Endothelial cell of umbilical vein (primary cell): Measurements from ENCODE around the gene SERPINA5. TPM values are rescaled to one million over a fixed set of nuclear protein-coding genes. Genes with fewer than 3 reads are reported as not detected.

Experiments used
- BruUV-seq: library from RNA; stranded (reverse); fragments of 400-500 nt; replicated peaks from 2 replicates; lab custom pipeline; 2021; lab: Mats Ljungman, UMichigan
- CTCF ChIA-PET: fragments of 300-600, 350-600 bp; sonication (Branson Sonifier 250); formaldehyde crosslinking; loops from one replicate; lab custom pipeline; 2021; ENCODE audit warnings: antibody characterized with exemption, inconsistent platforms; lab: Charles Lee
- POLR2A ChIA-PET: fragments of 300-600, 350-600 bp; sonication (Branson Sonifier 250); formaldehyde crosslinking; loops from one replicate; lab custom pipeline; 2021; ENCODE audit warnings: antibody characterized with exemption, inconsistent platforms; lab: Charles Lee
- DNase-seq: peaks from one replicate; pipeline ENCODE4 v3.0.0-alpha.2; 2011; ENCODE audit warnings: low read depth, low spot score
- FAIRE-seq: peaks from 2 replicates; lab custom pipeline; 2011; peaks lifted over from hg19 to GRCh38; lab: Jason Lieb, UNC
- H2AFZ ChIP-seq: 2 replicates; pipeline ENCODE4 v1.6.0; 2012; ENCODE audit warnings: low read depth, low read length, control low read depth, inconsistent platforms
- H3K27ac ChIP-seq: 2 replicates; pipeline ENCODE4 v1.5.1; 2011; ENCODE audit warnings: low read depth, mild to moderate bottlenecking, control low read depth, low read length, moderate library complexity; ENCODE audit not compliant: insufficient read depth
- H3K27me3 ChIP-seq, 2 experiments: 2 replicates each; pipeline versions ENCODE4 v1.6.0 to v1.6.1; 2011; ENCODE audit warnings: low read length in 2 of 2, mixed read lengths in 1 of 2; ENCODE audit not compliant: control insufficient read depth in 2 of 2, insufficient read depth in 2 of 2
- H3K36me3 ChIP-seq, 2 experiments: 2 replicates in 1 of 2; 3 replicates in 1 of 2; pipeline ENCODE4 v1.5.1; 2011; ENCODE audit warnings: low read length in 2 of 2, mild to moderate bottlenecking in 1 of 2, moderate library complexity in 1 of 2; ENCODE audit not compliant: control insufficient read depth in 2 of 2, insufficient read depth in 2 of 2; ENCODE audit errors: extremely low read depth in 1 of 2
- H3K4me1 ChIP-seq: 3 replicates; pipeline ENCODE4 v1.5.1; 2011; ENCODE audit warnings: mild to moderate bottlenecking, low read length; ENCODE audit not compliant: control insufficient read depth, insufficient read depth; ENCODE audit errors: extremely low read depth
- H3K4me2 ChIP-seq: 2 replicates; pipeline ENCODE4 v1.6.1; 2011; ENCODE audit warnings: low read length, control low read depth, mixed read lengths; ENCODE audit not compliant: insufficient read depth
- H3K4me3 ChIP-seq, 3 experiments: fragments of 200-600 bp in 1 of 3; sonication (generic), shearing (Covaris generic) in 1 of 3; replicated peaks in 1 of 3; 2 replicates each; pipeline ENCODE4 v1.5.1; 2011 to 2016; ENCODE audit warnings: control low read depth in 3 of 3, low read length in 3 of 3, mild to moderate bottlenecking in 2 of 3, inconsistent platforms in 1 of 3, low read depth in 1 of 3, moderate library complexity in 1 of 3; ENCODE audit not compliant: insufficient read depth in 1 of 3
- H3K79me2 ChIP-seq: 2 replicates; pipeline ENCODE4 v1.6.0; 2012; ENCODE audit warnings: low read length, inconsistent platforms; ENCODE audit not compliant: control insufficient read depth, insufficient read depth
- H3K9ac ChIP-seq: replicated peaks from 2 replicates; pipeline ENCODE3; 2011; ENCODE audit warnings: low read length, control low read depth; ENCODE audit not compliant: insufficient read depth; ENCODE audit errors: extremely low read depth
- H3K9me1 ChIP-seq: replicated peaks from 3 replicates; pipeline ENCODE4 v1.6.0; 2011; ENCODE audit warnings: mild to moderate bottlenecking, low read length; ENCODE audit not compliant: control insufficient read depth, insufficient read depth; ENCODE audit errors: extremely low read depth
- H3K9me3 ChIP-seq: replicated peaks from 2 replicates; pipeline ENCODE4 v1.5.1; 2012; ENCODE audit warnings: low read length, inconsistent platforms; ENCODE audit not compliant: control insufficient read depth, insufficient read depth
- H4K20me1 ChIP-seq: replicated peaks from 2 replicates; pipeline ENCODE3; 2011; ENCODE audit warnings: mild to moderate bottlenecking, low read length; ENCODE audit not compliant: control insufficient read depth, insufficient read depth; ENCODE audit errors: extremely low read depth
- EZH2 ChIP-seq: IDR thresholded peaks from 2 replicates; pipeline ENCODE4 v1.6.1; 2012; ENCODE audit warnings: borderline replicate concordance, low read depth, mild to moderate bottlenecking, moderate library complexity, low read length, inconsistent platforms; ENCODE audit not compliant: severe bottlenecking
- FOS ChIP-seq: IDR thresholded peaks from 2 replicates; pipeline ENCODE4 v1.6.1; 2011; ENCODE audit warnings: mild to moderate bottlenecking, low read length, moderate library complexity, borderline replicate concordance; ENCODE audit not compliant: insufficient read depth
- GATA2 ChIP-seq: IDR thresholded peaks from 2 replicates; pipeline ENCODE4 v1.7.0; 2011; ENCODE audit warnings: low read depth, mild to moderate bottlenecking, moderate library complexity, mixed read lengths, low read length; ENCODE audit not compliant: insufficient read length, insufficient read depth
- JUN ChIP-seq: IDR thresholded peaks from 2 replicates; pipeline ENCODE4 v1.6.1; 2011; ENCODE audit warnings: borderline replicate concordance, low read depth; ENCODE audit not compliant: insufficient read length, insufficient read depth
- MAX ChIP-seq: IDR thresholded peaks from 2 replicates; pipeline ENCODE4 v1.6.1; 2011; ENCODE audit not compliant: insufficient read depth, insufficient read length
- MYC ChIP-seq: IDR thresholded peaks from one replicate; pipeline ENCODE4 v1.6.1; 2011; ENCODE audit warnings: mild to moderate bottlenecking, low read depth, low read length
- POLR2A ChIP-seq: IDR thresholded peaks from 2 replicates; pipeline ENCODE4 v1.6.1; 2012; ENCODE audit warnings: low read depth, mild to moderate bottlenecking, control low read depth, low read length
- POLR2AphosphoS5 ChIP-seq: IDR thresholded peaks from 2 replicates; pipeline ENCODE4 v1.6.1; 2012; ENCODE audit warnings: low read depth, mild to moderate bottlenecking, control low read depth, low read length, moderate library complexity; ENCODE audit not compliant: insufficient read depth
- dilution Hi-C: fragments of 300-500 bp; cut with MboI; formaldehyde crosslinking; loops from one replicate; pipeline ENCODE4 v1.15.0; 2019; ENCODE audit warnings: low sequenced_read_pairs; ENCODE audit not compliant: extremely low pct_ligation_motif_present
- intact Hi-C: fragments of 100-400 bp; cut with micrococcal nuclease; formaldehyde crosslinking; loops from one replicate; pipeline ENCODE4 v1.10.0; 2022
- polyA plus RNA-seq, 4 experiments: library from polyadenylated mRNA; depleted of rRNA in 3 of 4; stranded (reverse) in 3 of 4; unstranded in 1 of 4; fragments of >200 nt; gene quantifications; 2 replicates each; pipeline versions ENCODE4 v1.2.1 to v1.2.3, GENCODE V29; 2011 to 2012; ENCODE audit warnings: missing spikeins in 1 of 4
- total RNA-seq: library from RNA; stranded (reverse); gene quantifications from 2 replicates; pipeline ENCODE4 v1.2.3, GENCODE V29; 2021
- TF ChIP-seq, protein P1 (sequence below), 2 donors: IDR thresholded peaks; 1 replicate in 1 of 2; 2 replicates in 1 of 2; pipeline ENCODE4 v1.5.1; 2011; ENCODE audit warnings: low read length in 2 of 2, mild to moderate bottlenecking in 2 of 2, moderate library complexity in 2 of 2, control low read depth in 1 of 2, inconsistent platforms in 1 of 2, low read depth in 1 of 2; ENCODE audit not compliant: insufficient read depth in 1 of 2; ENCODE audit errors: extremely low read depth in 1 of 2

SERPINA5 gene
- total and polyA plus RNA-seq, 2 donors (not counting 3 experiments of a cell fraction or from before 2014, with no cell fraction given), result 0.12 TPM; not detected in 1

- ChIA-PET POLR2A (no interaction called here), CTCF (interaction anchor here (1.1 kb wide), 1 partner anchor 11 kb away, joined by 5 read pairs; no protein-coding TSS in a partner anchor)
- TF ChIP-seq EZH2 (no peak), POLR2AphosphoS5 (no peak), GATA2 (no peak), FOS (no peak)
- FAIRE-seq, result no peak
- no peaks in the 10 kb centered on the region for H3K27me3 ChIP-seq
- no peak overlapping the region for H3K27ac ChIP-seq
- DNase-seq, result no peak
- H3K79me2 ChIP-seq, result no peaks in the 10 kb centered on the region
- no TSS peak for BruUV-seq
- no peak overlapping the region for H3K4me2 ChIP-seq
- intact Hi-C loops (no loop called here), dilution Hi-C loops (no loop called here)
- no peaks in the 10 kb centered on the region for H3K9me3 ChIP-seq
- H3K4me3 ChIP-seq, result no peak overlapping the region
- no peak overlapping the region for H2AFZ ChIP-seq
- no peak overlapping the region for H3K9ac ChIP-seq
- H3K9me1 ChIP-seq, result no peaks in the 10 kb centered on the region
- H4K20me1 ChIP-seq, result no peaks in the 10 kb centered on the region
- no peaks in the 10 kb centered on the region for H3K4me1 ChIP-seq
- H3K36me3 ChIP-seq, result no peaks in the 10 kb centered on the region
These were observed 21.5 kb upstream of the SERPINA5 start for GRCh38 chr14:94559638-94560290.

GRCh38 chr14:94560291-94560665 lies 20.9 kb upstream of the SERPINA5 start:
- ChIA-PET POLR2A (no interaction called here), CTCF (interaction anchor here (1.1 kb wide), 1 partner anchor 11 kb away, joined by 5 read pairs; no protein-coding TSS in a partner anchor)
- Histone ChIP-seq H3K79me2 (no peaks in the 10 kb centered on the region), H4K20me1 (no peaks in the 10 kb centered on the region), H2AFZ (no peak overlapping the region), H3K4me2 (no peak overlapping the region), H3K9me1 (no peaks in the 10 kb centered on the region), H3K27me3 (no peaks in the 10 kb centered on the region), H3K36me3 (no peaks in the 10 kb centered on the region), H3K27ac (no peak overlapping the region), H3K9me3 (no peaks in the 10 kb centered on the region), H3K9ac (no peak overlapping the region), H3K4me3 (no peak overlapping the region), H3K4me1 (no peaks in the 10 kb centered on the region)
- dilution Hi-C loops (no loop called here), intact Hi-C loops (no loop called here)
- FAIRE-seq (no peak), DNase-seq (no peak)
- no TSS peak for BruUV-seq
- no peak for TF ChIP-seq JUN
- TF ChIP-seq, protein P1, sequence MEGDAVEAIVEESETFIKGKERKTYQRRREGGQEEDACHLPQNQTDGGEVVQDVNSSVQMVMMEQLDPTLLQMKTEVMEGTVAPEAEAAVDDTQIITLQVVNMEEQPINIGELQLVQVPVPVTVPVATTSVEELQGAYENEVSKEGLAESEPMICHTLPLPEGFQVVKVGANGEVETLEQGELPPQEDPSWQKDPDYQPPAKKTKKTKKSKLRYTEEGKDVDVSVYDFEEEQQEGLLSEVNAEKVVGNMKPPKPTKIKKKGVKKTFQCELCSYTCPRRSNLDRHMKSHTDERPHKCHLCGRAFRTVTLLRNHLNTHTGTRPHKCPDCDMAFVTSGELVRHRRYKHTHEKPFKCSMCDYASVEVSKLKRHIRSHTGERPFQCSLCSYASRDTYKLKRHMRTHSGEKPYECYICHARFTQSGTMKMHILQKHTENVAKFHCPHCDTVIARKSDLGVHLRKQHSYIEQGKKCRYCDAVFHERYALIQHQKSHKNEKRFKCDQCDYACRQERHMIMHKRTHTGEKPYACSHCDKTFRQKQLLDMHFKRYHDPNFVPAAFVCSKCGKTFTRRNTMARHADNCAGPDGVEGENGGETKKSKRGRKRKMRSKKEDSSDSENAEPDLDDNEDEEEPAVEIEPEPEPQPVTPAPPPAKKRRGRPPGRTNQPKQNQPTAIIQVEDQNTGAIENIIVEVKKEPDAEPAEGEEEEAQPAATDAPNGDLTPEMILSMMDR (IDR thresholded peaks at IDR 0.05; ENCODE audit: extremely low read depth in 1 of 2, insufficient read depth in 1 of 2, low read depth in 1 of 2, low read length in 2 of 2), result no peak
- TF ChIP-seq POLR2AphosphoS5, result no peak
- no peak for TF ChIP-seq EZH2
- TF ChIP-seq GATA2, result no peak
- TF ChIP-seq MYC, result no peak
- no peak for TF ChIP-seq POLR2A
- TF ChIP-seq MAX, result no peak
- no peak for TF ChIP-seq FOS
